Aorta (tissue), 4 donors: ENCODE results near the gene YWHAB. TPM values are rescaled to one million over a fixed set of nuclear protein-coding genes. Genes with fewer than 3 reads are reported as not detected.

ENCODE experiments used
- polyA plus RNA-seq, 2 donors: library from polyadenylated mRNA; stranded (reverse); fragments of 200-250 nt; gene quantifications; one replicate each; pipeline ENCODE4 v1.2.3, GENCODE V29; 2013
- total RNA-seq, 2 donors: library from RNA; stranded (reverse); fragmentation: NEBNext Ultra II Directional; extraction: Animal tissue kit (Norgen Biotek cat#: 25700); gene quantifications; one replicate each; pipeline ENCODE4 v1.2.1, GENCODE V29; 2021
- donor health status: healthy with polysubstance abuse.
- donor health status: Bipolar disorder and iron deficiency.
- donor health status: DM: no; HTN: no; CAD: no.
- donor health status: DM: yes; HTN: yes; CAD: no.

Gene YWHAB
- total and polyA plus RNA-seq, 4 donors, result 105 to 167 (median 141) TPM

Other genes with a start within 250 kb of the YWHAB start
- 10 to 100 TPM in 1 of 2 donors, 1 to 10 TPM in 1; 6.1 to 16.4 TPM for gene ADA, start 234.0 kb upstream of the YWHAB start, total RNA-seq
- 10 to 100 TPM in 1 of 2 donors, 1 to 10 TPM in 1; 2.8 to 15.3 TPM for gene ADA, start 234.0 kb upstream of the YWHAB start, polyA plus RNA-seq
- gene CCN5, start 170.3 kb upstream of the YWHAB start, total RNA-seq, result 100 to 1,000 TPM in 1 of 2 donors, 10 to 100 TPM in 1; 59.4 to 186 TPM
- 100 to 1,000 TPM in 1 of 2 donors, 10 to 100 TPM in 1; 93.1 to 137 TPM for gene CCN5, start 170.3 kb upstream of the YWHAB start, polyA plus RNA-seq
- gene KCNK15, start 139.8 kb upstream of the YWHAB start, total RNA-seq, result 10 to 100 TPM in 1 of 2 donors, 1 to 10 TPM in 1; 5.0 to 16.1 TPM
- 1 to 10 TPM; 2.3 to 6.8 TPM for gene KCNK15, start 139.8 kb upstream of the YWHAB start, polyA plus RNA-seq
- 10 to 100 TPM in 1 of 2 donors, 1 to 10 TPM in 1; 2.8 to 16.6 TPM for gene RIMS4, start 75.2 kb upstream of the YWHAB start, total RNA-seq
- 1 to 10 TPM in 1 of 2 donors, under 1 TPM in 1; 0.46 to 2.3 TPM for gene RIMS4, start 75.2 kb upstream of the YWHAB start, polyA plus RNA-seq
- 10 to 100 TPM; 21.6 to 27.2 TPM for gene PABPC1L, start 24.4 kb downstream of the YWHAB start, total RNA-seq
- 10 to 100 TPM in 1 of 2 donors, 1 to 10 TPM in 1; 1.4 to 77.2 TPM for gene PABPC1L, start 24.4 kb downstream of the YWHAB start, polyA plus RNA-seq
- gene TOMM34, start 74.7 kb downstream of the YWHAB start, total RNA-seq, result 10 to 100 TPM; 11.6 to 13.4 TPM
- 1 to 10 TPM; 5.1 to 7.9 TPM for gene TOMM34, start 74.7 kb downstream of the YWHAB start, polyA plus RNA-seq
- gene STK4, start 80.8 kb downstream of the YWHAB start, total RNA-seq, result 10 to 100 TPM; 40.1 to 41.0 TPM
- 1 to 10 TPM; 5.4 to 9.8 TPM for gene STK4, start 80.8 kb downstream of the YWHAB start, polyA plus RNA-seq
- gene KCNS1, start 215.4 kb downstream of the YWHAB start, total RNA-seq, result not detected
- gene KCNS1, start 215.4 kb downstream of the YWHAB start, polyA plus RNA-seq, result not detected
- gene WFDC5, start 229.5 kb downstream of the YWHAB start, total RNA-seq, result not detected
- not detected for gene WFDC5, start 229.5 kb downstream of the YWHAB start, polyA plus RNA-seq
- gene WFDC12, start 238.8 kb downstream of the YWHAB start, total RNA-seq, result not detected
- not detected for gene WFDC12, start 238.8 kb downstream of the YWHAB start, polyA plus RNA-seq